WERI-Rb-1 (cell line): Measurements from ENCODE around the gene ZDHHC1.

Experiments
- DNase-seq: peaks from one replicate; pipeline ENCODE4 v3.0.0-alpha.2; 2020
- H3K27ac ChIP-seq: fragments of 250-450 bp; sonication (Bioruptor Pico); 2 replicates; pipeline ENCODE4 v1.5.1; 2020; ENCODE audit warnings: mild to moderate bottlenecking, moderate library complexity
- H3K27me3 ChIP-seq: fragments of 250-450 bp; sonication (Bioruptor Pico); 2 replicates; pipeline ENCODE4 v1.5.1; 2021; ENCODE audit warnings: mild to moderate bottlenecking, low read depth, moderate library complexity; ENCODE audit not compliant: insufficient read depth, severe bottlenecking
- H3K36me3 ChIP-seq: fragments of 250-450 bp; sonication (Bioruptor Pico); 2 replicates; pipeline ENCODE4 v1.5.1; 2020; ENCODE audit warnings: mild to moderate bottlenecking, moderate library complexity
- H3K4me3 ChIP-seq: 2 replicates; pipeline ENCODE4 v1.5.1; 2011; ENCODE audit warnings: low read depth, mild to moderate bottlenecking, control low read depth, low read length
- H3K9me3 ChIP-seq: fragments of 250-450 bp; sonication (Bioruptor Pico); 2 replicates; pipeline ENCODE4 v1.5.1; 2021; ENCODE audit warnings: mild to moderate bottlenecking, moderate library complexity; ENCODE audit not compliant: severe bottlenecking
- CTCF ChIP-seq: IDR thresholded peaks from 2 replicates; pipeline ENCODE4 v1.5.1; 2011; ENCODE audit warnings: low read depth, mild to moderate bottlenecking, control low read depth, inconsistent platforms, low read length

ZDHHC1 gene

DNA sequence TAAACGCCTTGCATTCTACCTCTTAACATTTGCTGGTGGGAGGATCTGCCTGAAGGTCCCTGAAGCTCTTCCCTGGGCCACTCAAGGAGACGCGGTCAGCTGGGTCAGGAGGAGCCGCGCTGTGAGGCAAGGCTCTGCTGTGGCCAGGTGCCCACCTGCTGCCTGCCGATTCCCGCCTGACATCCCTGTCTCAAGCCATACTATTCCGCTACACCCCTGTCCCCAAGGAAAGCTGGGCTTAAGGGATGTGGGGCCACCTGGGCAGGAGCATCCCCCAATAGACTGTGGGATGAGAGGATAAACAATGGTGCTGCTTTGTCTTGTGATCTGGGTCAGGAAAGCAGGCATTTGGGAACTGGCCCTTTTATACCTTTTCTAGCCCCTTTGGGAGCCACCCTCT is 28.1 kb downstream of the ZDHHC1 start:
- TF ChIP-seq CTCF, result no peak
- no peaks in the 10 kb centered on the region for H3K9me3 ChIP-seq
- no peak overlapping the region for H3K4me3 ChIP-seq
- H3K27ac ChIP-seq, result no peak overlapping the region
- no peaks in the 10 kb centered on the region for H3K36me3 ChIP-seq
- no peaks in the 10 kb centered on the region for H3K27me3 ChIP-seq
- no peak for DNase-seq

GRCh38 chr16:67387479-67388079 is 28.7 kb downstream of the ZDHHC1 start:
- no peak for TF ChIP-seq CTCF
- no peaks in the 10 kb centered on the region for H3K27me3 ChIP-seq
- no peak overlapping the region for H3K4me3 ChIP-seq
- no peak overlapping the region for H3K27ac ChIP-seq
- H3K36me3 ChIP-seq, result no peaks in the 10 kb centered on the region
- H3K9me3 ChIP-seq, result no peaks in the 10 kb centered on the region
- DNase-seq, result no peak

DNA sequence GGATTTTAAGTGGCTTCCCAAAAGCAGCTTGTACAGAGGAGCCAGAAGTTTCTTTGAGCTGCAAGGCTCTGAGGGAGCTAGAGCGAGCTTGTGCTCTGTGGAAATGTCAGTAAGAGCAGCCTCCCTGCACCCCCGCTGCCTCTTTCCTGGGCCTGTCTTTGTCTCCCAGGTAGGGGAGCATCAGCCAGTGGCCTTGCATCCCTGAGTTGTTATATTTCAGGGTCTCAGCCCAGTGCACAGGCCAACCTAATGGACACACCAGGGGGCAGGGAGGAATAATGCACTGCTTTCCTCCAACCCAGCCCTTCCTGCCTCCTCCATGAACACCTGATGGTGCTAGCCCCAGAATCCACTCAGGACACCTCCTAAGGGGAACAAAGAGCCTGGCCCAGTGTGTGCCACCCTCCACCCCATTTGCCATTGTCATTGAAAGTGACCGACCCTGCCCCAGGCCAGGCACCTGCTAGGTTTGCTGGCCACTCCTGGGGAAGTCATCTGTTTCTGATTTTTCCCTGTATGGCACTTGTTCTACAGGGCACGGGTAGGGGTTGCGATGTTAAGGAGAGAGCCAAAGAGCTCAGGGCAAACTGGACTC is 29.3 kb downstream of the ZDHHC1 start:
- H3K27me3 ChIP-seq, result no peaks in the 10 kb centered on the region

DNA sequence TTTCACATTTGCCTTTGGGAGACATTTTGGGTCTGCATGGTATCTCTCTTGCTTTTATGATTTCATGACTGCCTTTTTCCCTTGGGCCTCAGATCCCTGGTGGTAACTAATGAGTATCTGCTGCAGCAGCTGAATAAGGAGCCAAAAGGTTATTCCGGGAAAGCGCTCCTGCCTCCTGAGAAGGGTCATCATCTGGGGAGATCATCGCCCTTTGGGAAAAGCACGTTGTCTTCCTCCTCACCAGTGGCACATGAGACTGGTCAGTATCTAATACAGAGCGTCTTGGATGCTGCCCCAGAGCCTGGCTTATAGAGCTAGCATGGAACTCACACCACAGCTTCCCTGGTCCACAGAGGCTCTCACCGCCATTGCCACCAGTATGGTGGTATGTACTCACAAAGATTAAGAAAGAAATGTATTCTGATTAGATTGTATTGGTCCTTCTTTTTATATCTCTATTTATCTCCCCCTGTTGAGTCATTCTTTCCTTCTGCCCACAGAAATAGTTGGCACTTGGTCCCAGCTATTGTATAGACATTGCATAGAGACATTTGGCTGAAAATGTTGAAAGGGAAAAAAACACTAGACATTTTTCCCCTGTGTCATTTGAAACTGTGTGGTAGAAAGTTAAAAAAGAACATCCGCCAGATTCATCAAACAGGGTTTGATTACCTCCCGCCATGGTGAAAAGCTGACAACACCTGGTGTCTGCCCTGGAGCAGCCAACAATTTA is 31.3 kb downstream of the ZDHHC1 start:
- H3K27ac ChIP-seq, result no peak overlapping the region
- DNase-seq, result no peak
- H3K9me3 ChIP-seq, result no peaks in the 10 kb centered on the region
- H3K4me3 ChIP-seq, result no peak overlapping the region
- H3K27me3 ChIP-seq, result no peaks in the 10 kb centered on the region
- no peaks in the 10 kb centered on the region for H3K36me3 ChIP-seq
- no peak for TF ChIP-seq CTCF

More for the DNA sequence above, 29.3 kb downstream of the ZDHHC1 start:
- no peak for TF ChIP-seq CTCF
- Histone ChIP-seq H3K4me3 (no peak overlapping the region), H3K36me3 (no peaks in the 10 kb centered on the region), H3K9me3 (no peaks in the 10 kb centered on the region), H3K27ac (no peak overlapping the region)
- no peak for DNase-seq

DNA sequence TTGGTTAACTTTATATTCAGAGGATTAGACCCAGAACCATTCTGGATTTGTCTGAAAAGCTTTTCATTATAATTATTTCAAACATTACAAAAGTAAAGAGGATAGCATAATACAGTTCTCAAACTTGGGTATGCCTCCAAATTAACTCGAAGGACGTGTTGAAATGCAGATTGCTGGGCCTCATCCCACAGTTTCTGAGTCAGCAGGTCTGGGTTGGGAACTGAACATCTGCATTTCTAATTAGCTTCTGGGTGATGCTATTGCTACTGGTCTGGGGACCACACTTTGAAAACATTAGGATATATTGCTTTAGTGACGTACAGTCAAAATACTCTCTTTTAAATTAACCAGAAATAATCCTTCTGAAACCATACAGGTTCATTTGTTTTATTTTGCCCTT is 33.0 kb downstream of the ZDHHC1 start:
- DNase-seq, result no peak
- Histone ChIP-seq H3K36me3 (no peaks in the 10 kb centered on the region), H3K9me3 (no peaks in the 10 kb centered on the region), H3K27ac (no peak overlapping the region), H3K4me3 (no peak overlapping the region), H3K27me3 (no peaks in the 10 kb centered on the region)
- no peak for TF ChIP-seq CTCF
